Measurements from ENCODE around the gene SPNS2.

Gene SPNS2

DNA sequence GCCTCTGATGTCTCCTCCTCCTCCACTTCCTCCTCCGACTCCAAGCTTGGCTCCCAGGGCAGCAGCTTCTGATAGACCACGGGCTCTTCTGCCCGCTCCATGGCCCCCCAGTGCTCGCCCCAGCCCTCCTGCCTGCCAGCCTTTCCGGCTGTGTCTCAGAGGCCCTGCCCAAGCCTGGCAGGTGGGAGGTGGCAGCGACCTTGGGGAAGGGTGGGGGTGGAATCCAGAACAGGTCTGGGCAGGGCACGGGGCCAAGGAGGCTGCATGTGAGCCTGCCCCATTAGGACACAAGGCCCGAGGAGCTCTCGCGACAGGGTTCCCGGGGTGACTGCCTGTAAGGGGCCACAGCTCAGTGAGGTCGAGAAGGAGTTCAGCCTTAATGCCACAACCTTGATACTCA, 61.7 kb downstream of the SPNS2 start, which contains the start of gene GGT6:
TSS of gene GGT6 (minus strand) at position 157 of the 400 bp plus-strand sequence. CDS start at position 101, 56 bp downstream.
- no peak for DNase-seq (ENCODE audit: low read depth, low spot score)
- Histone ChIP-seq H3K9ac (ENCODE audit: insufficient read length, low read depth) (no peak within 1 kb of the TSS), H3K9me3 (ENCODE audit: insufficient read depth, low read length) (no peaks in the 10 kb centered on the region), H3K4me1 (ENCODE audit: insufficient read depth, insufficient read length) (peaks cover 5% of the 10 kb centered on the region), H3K36me3 (ENCODE audit: insufficient read depth, insufficient read length, low read length) (no peaks in the 10 kb centered on the region), H3K4me3 (ENCODE audit: insufficient read length, low read depth) (no peak within 1 kb of the TSS), H3K27me3 (ENCODE audit: insufficient read depth, insufficient read length) (no peaks in the 10 kb centered on the region)
- TF ChIP-seq YY1 (IDR thresholded peaks at IDR 0.05; ENCODE audit: insufficient read depth, insufficient read length) (no peak), SUZ12 (IDR thresholded peaks at IDR 0.05; ENCODE audit: extremely low read depth, insufficient read depth, insufficient read length) (no peak), ZNF274 (IDR thresholded peaks at IDR 0.05; ENCODE audit: low read depth, low read length) (no peak)

GRCh38 chr17:4560837-4561256, 62.2 kb downstream of the SPNS2 start:
- H3K4me3 ChIP-seq (ENCODE audit: insufficient read length, low read depth): no peak overlapping the region
- H3K9me3 ChIP-seq (ENCODE audit: insufficient read depth, low read length): no peaks in the 10 kb centered on the region
- H3K27me3 ChIP-seq (ENCODE audit: insufficient read depth, insufficient read length): no peaks in the 10 kb centered on the region
- H3K9ac ChIP-seq (ENCODE audit: insufficient read length, low read depth): no peak overlapping the region
- H3K4me1 ChIP-seq (ENCODE audit: insufficient read depth, insufficient read length): peaks cover 5% of the 10 kb centered on the region
- H3K36me3 ChIP-seq (ENCODE audit: insufficient read depth, insufficient read length, low read length): no peaks in the 10 kb centered on the region
- TF ChIP-seq ZNF274 (IDR thresholded peaks at IDR 0.05; ENCODE audit: low read depth, low read length) (no peak), SUZ12 (IDR thresholded peaks at IDR 0.05; ENCODE audit: extremely low read depth, insufficient read depth, insufficient read length) (no peak), YY1 (IDR thresholded peaks at IDR 0.05; ENCODE audit: insufficient read depth, insufficient read length) (no peak)
- no peak for DNase-seq (ENCODE audit: low read depth, low spot score)

DNA sequence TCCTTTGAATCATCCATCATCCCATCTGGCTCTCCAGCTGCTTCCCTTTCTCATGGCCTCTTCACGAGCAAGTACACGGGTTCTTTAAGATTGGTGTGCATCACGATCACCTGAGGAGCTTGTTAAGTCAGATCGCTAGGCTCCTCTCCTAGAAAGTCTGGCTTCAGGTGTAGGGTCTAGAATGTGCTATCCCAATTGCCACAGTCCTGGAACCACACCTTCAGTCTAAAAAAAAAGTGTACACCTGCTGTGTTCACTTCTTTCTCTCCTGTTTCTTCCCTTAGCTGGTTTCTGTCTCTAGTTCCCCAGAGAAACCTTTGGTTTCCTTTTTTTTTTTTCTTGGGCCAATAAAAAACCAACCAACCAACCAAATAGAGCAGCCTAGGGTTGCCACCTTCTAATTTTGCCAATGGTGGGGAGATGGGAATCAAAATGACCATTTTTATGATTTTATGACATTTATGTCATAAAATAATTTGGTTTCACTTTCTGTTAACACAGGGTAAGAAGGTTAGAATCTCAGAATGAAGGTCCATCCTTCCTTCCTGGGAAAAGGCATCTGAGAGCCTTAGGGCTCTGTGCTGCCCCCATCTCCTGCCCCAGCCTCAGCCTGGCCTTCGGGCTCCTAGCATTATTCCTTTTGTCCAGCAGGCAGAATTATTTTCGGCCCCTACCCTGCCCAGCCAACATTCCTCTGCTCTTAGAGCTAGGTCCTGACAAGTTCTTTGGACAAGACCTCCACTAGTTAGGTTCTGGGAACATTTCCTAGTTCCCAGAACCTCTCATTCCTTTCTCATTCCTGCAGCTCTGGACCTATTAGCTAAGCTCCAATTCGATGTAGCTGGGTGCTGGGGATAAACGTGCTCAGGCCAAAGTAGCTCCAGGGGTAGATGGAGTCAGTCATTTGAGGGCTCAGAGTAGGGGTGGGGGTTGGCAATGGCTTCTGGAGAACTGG, 63.6 kb downstream of the SPNS2 start:
- no peak for DNase-seq (ENCODE audit: low read depth, low spot score)
- H3K9ac ChIP-seq (ENCODE audit: insufficient read length, low read depth): no peak overlapping the region
- no peak overlapping the region for H3K4me3 ChIP-seq (ENCODE audit: insufficient read length, low read depth)

GRCh38 chr17:4565209-4566141, 66.8 kb downstream of the SPNS2 start:
- peak overlapping the region; percentile 50 for H3K9ac ChIP-seq (ENCODE audit: insufficient read length, low read depth)
- no peaks in the 10 kb centered on the region for H3K9me3 ChIP-seq (ENCODE audit: insufficient read depth, low read length)
- TF ChIP-seq ZNF274 (IDR thresholded peaks at IDR 0.05; ENCODE audit: low read depth, low read length): no peak
- no peak for TF ChIP-seq SUZ12 (IDR thresholded peaks at IDR 0.05; ENCODE audit: extremely low read depth, insufficient read depth, insufficient read length)
- TF ChIP-seq YY1 (IDR thresholded peaks at IDR 0.05; ENCODE audit: insufficient read depth, insufficient read length): no peak
- H3K4me1 ChIP-seq (ENCODE audit: insufficient read depth, insufficient read length): peaks cover 2% of the 10 kb centered on the region
- DNase-seq (ENCODE audit: low read depth, low spot score): peak; percentile 56
- H3K36me3 ChIP-seq (ENCODE audit: insufficient read depth, insufficient read length, low read length): no peaks in the 10 kb centered on the region
- H3K27me3 ChIP-seq (ENCODE audit: insufficient read depth, insufficient read length): no peaks in the 10 kb centered on the region
- no peak overlapping the region for H3K4me3 ChIP-seq (ENCODE audit: insufficient read length, low read depth)

More for the DNA sequence above, 63.6 kb downstream of the SPNS2 start:
- Histone ChIP-seq H3K4me1 (ENCODE audit: insufficient read depth, insufficient read length) (peaks cover 2% of the 10 kb centered on the region), H3K9me3 (ENCODE audit: insufficient read depth, low read length) (no peaks in the 10 kb centered on the region), H3K27me3 (ENCODE audit: insufficient read depth, insufficient read length) (no peaks in the 10 kb centered on the region), H3K36me3 (ENCODE audit: insufficient read depth, insufficient read length, low read length) (no peaks in the 10 kb centered on the region)
- TF ChIP-seq SUZ12 (IDR thresholded peaks at IDR 0.05; ENCODE audit: extremely low read depth, insufficient read depth, insufficient read length) (no peak), ZNF274 (IDR thresholded peaks at IDR 0.05; ENCODE audit: low read depth, low read length) (no peak), YY1 (IDR thresholded peaks at IDR 0.05; ENCODE audit: insufficient read depth, insufficient read length) (no peak)

DNA sequence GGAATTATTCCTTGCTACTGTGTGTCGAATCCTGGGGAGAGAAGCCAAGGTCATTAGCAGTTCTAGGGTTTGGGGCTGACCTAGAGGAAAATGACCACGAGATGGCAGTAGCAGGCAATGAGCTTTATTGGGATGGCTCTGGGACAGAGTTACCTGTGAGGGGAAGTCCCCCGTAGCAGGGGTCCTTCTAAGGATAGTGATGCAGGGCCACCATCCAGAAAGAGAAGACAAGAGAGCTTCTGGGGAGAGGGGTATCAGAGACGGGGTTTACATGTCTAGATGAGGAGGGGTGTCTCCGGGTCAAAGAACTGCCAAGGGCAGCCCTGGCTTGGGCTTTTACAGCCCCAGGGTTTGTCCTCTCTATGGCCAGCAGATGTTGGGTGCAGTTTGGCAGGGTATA, 68.1 kb downstream of the SPNS2 start:
- peak; percentile 68 for DNase-seq (ENCODE audit: low read depth, low spot score)

DNA sequence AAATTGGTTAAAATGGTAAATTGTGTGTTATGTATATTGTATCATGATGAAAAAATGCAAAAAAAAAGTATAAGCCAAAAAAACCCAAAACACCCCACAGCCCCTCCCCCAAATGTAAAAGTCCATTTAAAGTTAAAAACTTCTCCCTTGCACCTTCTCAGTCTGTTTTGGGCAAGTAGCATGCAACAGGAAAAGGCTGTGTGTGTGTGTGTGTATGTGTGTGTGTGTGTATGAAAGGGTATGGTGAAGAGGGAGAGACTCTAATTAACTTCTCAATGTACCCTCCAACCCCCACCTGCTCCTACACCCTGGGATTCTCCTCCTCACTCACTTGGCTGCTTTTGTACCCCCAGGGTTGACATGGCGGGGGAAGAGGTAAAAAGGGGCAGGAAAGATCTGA, 70.9 kb downstream of the SPNS2 start:
- Histone ChIP-seq H3K9ac (ENCODE audit: insufficient read length, low read depth) (no peak overlapping the region), H3K4me1 (ENCODE audit: insufficient read depth, insufficient read length) (peaks cover 2% of the 10 kb centered on the region), H3K4me3 (ENCODE audit: insufficient read length, low read depth) (no peak overlapping the region), H3K27me3 (ENCODE audit: insufficient read depth, insufficient read length) (no peaks in the 10 kb centered on the region), H3K9me3 (ENCODE audit: insufficient read depth, low read length) (no peaks in the 10 kb centered on the region), H3K36me3 (ENCODE audit: insufficient read depth, insufficient read length, low read length) (no peaks in the 10 kb centered on the region)
- DNase-seq (ENCODE audit: low read depth, low spot score): no peak
- no peak for TF ChIP-seq SUZ12 (IDR thresholded peaks at IDR 0.05; ENCODE audit: extremely low read depth, insufficient read depth, insufficient read length)
- TF ChIP-seq YY1 (IDR thresholded peaks at IDR 0.05; ENCODE audit: insufficient read depth, insufficient read length): no peak
- no peak for TF ChIP-seq ZNF274 (IDR thresholded peaks at IDR 0.05; ENCODE audit: low read depth, low read length)

More for the DNA sequence above, 68.1 kb downstream of the SPNS2 start:
- no peaks in the 10 kb centered on the region for H3K36me3 ChIP-seq (ENCODE audit: insufficient read depth, insufficient read length, low read length)
- no peak overlapping the region for H3K4me3 ChIP-seq (ENCODE audit: insufficient read length, low read depth)
- no peak overlapping the region for H3K9ac ChIP-seq (ENCODE audit: insufficient read length, low read depth)
- H3K9me3 ChIP-seq (ENCODE audit: insufficient read depth, low read length): no peaks in the 10 kb centered on the region
- H3K4me1 ChIP-seq (ENCODE audit: insufficient read depth, insufficient read length): peaks cover 2% of the 10 kb centered on the region
- no peaks in the 10 kb centered on the region for H3K27me3 ChIP-seq (ENCODE audit: insufficient read depth, insufficient read length)
- no peak for TF ChIP-seq YY1 (IDR thresholded peaks at IDR 0.05; ENCODE audit: insufficient read depth, insufficient read length)
- TF ChIP-seq ZNF274 (IDR thresholded peaks at IDR 0.05; ENCODE audit: low read depth, low read length): no peak
- no peak for TF ChIP-seq SUZ12 (IDR thresholded peaks at IDR 0.05; ENCODE audit: extremely low read depth, insufficient read depth, insufficient read length)

Data from NT2/D1 (cell line).